GM12878 (cell line): ENCODE results near the gene PRKCE. TPM values are rescaled to one million over a fixed set of nuclear protein-coding genes. Genes with fewer than 3 reads are reported as not detected.
A peak's percentile ranks its signal among the peaks of the same experiment; 100 is the strongest.

ENCODE experiments used
- ATAC-seq: fragments of 200-7000 bp; cut with Tn5 transposase; 3 replicates; pipeline ENCODE4 v1.9.1; 2020; ENCODE audit warnings: mild to moderate bottlenecking, moderate library complexity
- BruUV-seq: library from RNA; stranded (reverse); fragments of 400-500 nt; replicated peaks from 2 replicates; lab custom pipeline; 2021; lab: Mats Ljungman, UMichigan
- CTCF ChIA-PET: fragments of 300-600 bp; sonication (Branson Sonifier 250); formaldehyde crosslinking; extraction: SDS; loops from one replicate; lab custom pipeline; 2021; ENCODE audit warnings: inconsistent platforms; lab: Yijun Ruan, JAX
- POLR2A ChIA-PET: fragments of 350-600 bp; formaldehyde crosslinking; extraction: SDS; loops from one replicate; lab custom pipeline; 2021; ENCODE audit warnings: inconsistent platforms; lab: Charles Lee
- RAD21 ChIA-PET: fragments of 300-600 bp; sonication (Branson Sonifier 250); formaldehyde crosslinking; loops from one replicate; lab custom pipeline; 2023; ENCODE audit warnings: antibody characterized with exemption; ENCODE audit not compliant: unreplicated experiment; lab: Charles Lee
- SMC1A ChIA-PET: fragments of 300-600 bp; sonication (Branson Sonifier 250); formaldehyde crosslinking; loops from one replicate; lab custom pipeline; 2023; ENCODE audit not compliant: unreplicated experiment, uncharacterized antibody; lab: Charles Lee
- DNase-seq: peaks from one replicate; pipeline ENCODE4 v3.0.0-alpha.2; 2011; ENCODE audit warnings: low read depth, low spot score
- FAIRE-seq: peaks from 3 replicates; lab custom pipeline; 2011; peaks lifted over from hg19 to GRCh38; lab: Jason Lieb, UNC
- H2AFZ ChIP-seq: 2 replicates; pipeline ENCODE4 v1.6.0; 2011; ENCODE audit warnings: low read depth, low read length, control low read depth; ENCODE audit not compliant: control insufficient read depth
- H3K27ac ChIP-seq: 2 replicates; pipeline ENCODE4 v1.5.1; 2011; ENCODE audit warnings: control low read depth; ENCODE audit not compliant: control insufficient read depth, insufficient read depth
- H3K27me3 ChIP-seq, 2 experiments: replicated peaks in 1 of 2; 2 replicates each; pipeline versions ENCODE4 v1.6.0 to v1.6.1; 2011; ENCODE audit warnings: low read length in 1 of 2; ENCODE audit not compliant: control insufficient read depth in 2 of 2, insufficient read depth in 2 of 2
- H3K36me3 ChIP-seq, 2 experiments: 2 replicates each; pipeline ENCODE4 v1.5.1; 2011; ENCODE audit warnings: low read length in 1 of 2; ENCODE audit not compliant: control insufficient read depth in 2 of 2, insufficient read depth in 2 of 2
- H3K4me1 ChIP-seq: 2 replicates; pipeline ENCODE4 v1.6.1; 2011; ENCODE audit warnings: mild to moderate bottlenecking, low read length, moderate library complexity, mixed read lengths; ENCODE audit not compliant: control insufficient read depth, insufficient read depth
- H3K4me2 ChIP-seq: 2 replicates; pipeline ENCODE4 v1.6.0; 2011; ENCODE audit warnings: control low read depth; ENCODE audit not compliant: control insufficient read depth, insufficient read depth
- H3K4me3 ChIP-seq: fragments of 200-600 bp; sonication (generic); 2 replicates; pipeline ENCODE4 v1.5.1; 2016
- H3K79me2 ChIP-seq: 2 replicates; pipeline ENCODE4 v1.6.0; 2011; ENCODE audit warnings: low read length; ENCODE audit not compliant: control insufficient read depth, insufficient read depth
- H3K9ac ChIP-seq: 2 replicates; pipeline ENCODE4 v1.8.0; 2011; ENCODE audit warnings: low read length, control low read depth, mixed read lengths; ENCODE audit not compliant: control insufficient read depth, insufficient read depth
- H3K9me3 ChIP-seq: replicated peaks from 3 replicates; pipeline ENCODE4 v1.5.1; 2011; ENCODE audit warnings: mild to moderate bottlenecking, low read length; ENCODE audit not compliant: control insufficient read depth, insufficient read depth
- H4K20me1 ChIP-seq: 2 replicates; pipeline ENCODE4 v1.6.0; 2011; ENCODE audit not compliant: control insufficient read depth, insufficient read depth
- BCLAF1 ChIP-seq: fragments of 450-650 bp; IDR thresholded peaks from 2 replicates; pipeline ENCODE4 v1.6.1; 2017; ENCODE audit warnings: antibody characterized with exemption, mild to moderate bottlenecking, moderate library complexity
- CTCF ChIP-seq, 3 experiments: IDR thresholded peaks in 2 of 3; conservative IDR thresholded peaks in 1 of 3; 2 replicates each; pipeline ENCODE4 v1.5.1; 2011; ENCODE audit warnings: low read depth in 3 of 3, low read length in 3 of 3, mild to moderate bottlenecking in 3 of 3, control low read depth in 2 of 3, moderate library complexity in 2 of 3, inconsistent platforms in 1 of 3, mixed read lengths in 1 of 3; ENCODE audit not compliant: control insufficient read depth in 2 of 3, insufficient read depth in 1 of 3; ENCODE audit errors: extremely low read depth in 1 of 3
- E2F4 ChIP-seq: IDR thresholded peaks from 2 replicates; pipeline ENCODE4 v1.6.1; 2012; ENCODE audit warnings: low read depth, low read length, improper control_type of control experiment
- ELK1 ChIP-seq: IDR thresholded peaks from 2 replicates; pipeline ENCODE4 v1.6.1; 2012; ENCODE audit warnings: low read depth, low read length, improper control_type of control experiment
- HDAC6 ChIP-seq: fragments of 200-600 bp; sonication (generic); IDR thresholded peaks from one replicate; pipeline ENCODE4 v1.8.0; 2017; ENCODE audit warnings: antibody characterized with exemption; ENCODE audit not compliant: unreplicated experiment
- HSF1 ChIP-seq: fragments of 150-350 bp; IDR thresholded peaks from 2 replicates; pipeline ENCODE4 v1.6.1; 2014; ENCODE audit warnings: mild to moderate bottlenecking, low read depth, low read length
- KLF5 ChIP-seq: fragments of 450-650 bp; IDR thresholded peaks from 2 replicates; pipeline ENCODE4 v1.6.1; 2014; ENCODE audit warnings: mild to moderate bottlenecking; ENCODE audit not compliant: partially characterized antibody
- MEF2A ChIP-seq: IDR thresholded peaks from 2 replicates; pipeline ENCODE4 v1.6.1; 2011; ENCODE audit warnings: low read depth, mild to moderate bottlenecking, low read length, moderate library complexity; ENCODE audit not compliant: insufficient read depth
- MTA2 ChIP-seq: fragments of 450-650 bp; IDR thresholded peaks from 2 replicates; pipeline ENCODE4 v1.6.1; 2016; ENCODE audit warnings: low read depth, mild to moderate bottlenecking, moderate library complexity
- PML ChIP-seq: IDR thresholded peaks from 2 replicates; pipeline ENCODE4 v1.6.1; 2012; ENCODE audit warnings: low read length, inconsistent platforms
- SUPT20H ChIP-seq: IDR thresholded peaks from 2 replicates; pipeline ENCODE4 v1.6.1; 2011; ENCODE audit warnings: low read depth, mild to moderate bottlenecking, low read length, moderate library complexity, borderline replicate concordance; ENCODE audit not compliant: control insufficient read depth
- ZNF274 ChIP-seq: IDR thresholded peaks from one replicate; pipeline ENCODE4 v1.8.0; 2011; ENCODE audit not compliant: insufficient read length, insufficient read depth
- WGBS: methylation state at CpG from one replicate; pipeline ENCODE4 v1.1.6; 2016; ENCODE audit warnings: low lambda C conversion rate; ENCODE audit not compliant: insufficient replicate concordance, insufficient coverage; ENCODE audit errors: missing lambda C conversion rate; 5-methylcytosine and 5-hydroxymethylcytosine counted together
- in situ Hi-C: fragments of 300-500 bp; cut with MboI; formaldehyde crosslinking; loops from 9 replicates; pipeline ENCODE4 v1.14.3; 2018; ENCODE audit warnings: mixed read lengths
- intact Hi-C: fragments of 100-400 bp; cut with micrococcal nuclease; formaldehyde crosslinking; loops from one replicate; pipeline ENCODE4 v1.14.2; 2022; ENCODE audit not compliant: unreplicated experiment
- polyA plus RNA-seq, 11 experiments: library from polyadenylated mRNA; depleted of rRNA in 4 of 11; unstranded in 6 of 11; stranded (reverse) in 5 of 11; fragments of >200 nt; fragmentation: Nextera tagmentation in 4 of 11; fragmentation: Illumina TruSeq in 1 of 11; extraction: Ambion mirVana in 4 of 11; extraction: Trizol in 1 of 11; gene quantifications; 1 replicate in 1 of 11; 2 replicates in 10 of 11; pipeline versions ENCODE4 v1.2.1 to v1.2.3, GENCODE V29; 2011 to 2016; ENCODE audit warnings: inconsistent platforms in 2 of 11, missing spikeins in 2 of 11, low read depth in 1 of 11
- total RNA-seq, 4 experiments: library from RNA; depleted of rRNA in 3 of 4; stranded (reverse); fragments of >200 nt in 3 of 4; fragmentation: Illumina TruSeq in 1 of 4; extraction: Trizol in 1 of 4; gene quantifications; 2 replicates each; pipeline versions ENCODE4 v1.2.1 to v1.2.3, GENCODE V29; 2013 to 2021

Gene PRKCE
- total and polyA plus RNA-seq, 10 of the 15 experiments (the other 5 are each of a cell fraction or from before 2014, with no cell fraction given) = 2.6 to 28.2 (median 11.3) TPM

GRCh38 chr2:45844796-45845457 is 193.5 kb downstream of the PRKCE start:
- H3K27ac ChIP-seq = peak overlapping the region; percentile 94; the same call in 1 of the 2 replicates
- H3K4me1 ChIP-seq = peaks cover 59% of the 10 kb centered on the region
- peak; percentile 27 for ATAC-seq
- H3K9me3 ChIP-seq = no peaks in the 10 kb centered on the region; the same call in 2 of the 3 replicates
- ChIA-PET RAD21 (interaction anchor here (0.6 to 11.2 kb wide), 17 partner anchors 7 to 195 kb away, joined by 3 to 111 read pairs (median 10); no protein-coding TSS in a partner anchor), POLR2A (interaction anchor here (0.6 to 5.5 kb wide), 16 partner anchors 8 to 373 kb away, joined by 3 to 52 read pairs (median 7); no protein-coding TSS in a partner anchor), SMC1A (interaction anchor here (0.6 to 15.3 kb wide), 17 partner anchors 8 to 199 kb away, joined by 3 to 246 read pairs (median 11); partner anchors contain the start of gene PRKCE), CTCF (interaction anchor here (0.7 to 2.6 kb wide), 14 partner anchors 9 to 401 kb away, joined by 3 to 17 read pairs (median 4); no protein-coding TSS in a partner anchor)
- DNase-seq = no peak
- H4K20me1 ChIP-seq = no peaks in the 10 kb centered on the region
- H3K79me2 ChIP-seq = peaks cover 2% of the 10 kb centered on the region; the same call in 1 of the 2 replicates
- 39% methylated on average over 3 of the region's 3 CpGs for WGBS
- H2AFZ ChIP-seq = no peak overlapping the region
- H3K4me2 ChIP-seq = 0 out of 2 replicates have a peak overlapping the region, but pooled peaks have one; percentile 26
- no peak overlapping the region for H3K9ac ChIP-seq
- no TSS peak for BruUV-seq
- FAIRE-seq = no peak
- no peaks in the 10 kb centered on the region for H3K27me3 ChIP-seq
- peaks cover 0 to 5% of the 10 kb centered on the region in 2 experiments; a peak in 3 of 4 replicates for H3K36me3 ChIP-seq
- intact Hi-C loops = no loop called here
- no peak overlapping the region for H3K4me3 ChIP-seq
- in situ Hi-C loops = no loop called here
- TF ChIP-seq HDAC6 = no peak
- TF ChIP-seq HSF1 = no peak
- no peak for TF ChIP-seq PML
- TF ChIP-seq CTCF (IDR thresholded peaks at IDR 0.05 in 2 of 3, conservative IDR thresholded peaks at IDR 0.05 in 1 of 3; ENCODE audit: control insufficient read depth in 2 of 3, extremely low read depth in 1 of 3, insufficient read depth in 1 of 3, low read depth in 3 of 3, low read length in 3 of 3) = no peak
- no peak for TF ChIP-seq ELK1
- TF ChIP-seq MEF2A = no peak
- no peak for TF ChIP-seq ZNF274
- TF ChIP-seq E2F4 = no peak
- TF ChIP-seq KLF5 = no peak
- TF ChIP-seq SUPT20H = no peak
- peak; percentile 49; the same call in 1 of the 2 replicates for TF ChIP-seq MTA2
- TF ChIP-seq BCLAF1 = no peak
